ENCODE data around the gene OR2V1. TPM values are rescaled to one million over a fixed set of nuclear protein-coding genes. Genes with fewer than 3 reads are reported as not detected.

The OR2V1 gene
- total RNA-seq, 1 experiment from 2014 or later: not detected

DNA sequence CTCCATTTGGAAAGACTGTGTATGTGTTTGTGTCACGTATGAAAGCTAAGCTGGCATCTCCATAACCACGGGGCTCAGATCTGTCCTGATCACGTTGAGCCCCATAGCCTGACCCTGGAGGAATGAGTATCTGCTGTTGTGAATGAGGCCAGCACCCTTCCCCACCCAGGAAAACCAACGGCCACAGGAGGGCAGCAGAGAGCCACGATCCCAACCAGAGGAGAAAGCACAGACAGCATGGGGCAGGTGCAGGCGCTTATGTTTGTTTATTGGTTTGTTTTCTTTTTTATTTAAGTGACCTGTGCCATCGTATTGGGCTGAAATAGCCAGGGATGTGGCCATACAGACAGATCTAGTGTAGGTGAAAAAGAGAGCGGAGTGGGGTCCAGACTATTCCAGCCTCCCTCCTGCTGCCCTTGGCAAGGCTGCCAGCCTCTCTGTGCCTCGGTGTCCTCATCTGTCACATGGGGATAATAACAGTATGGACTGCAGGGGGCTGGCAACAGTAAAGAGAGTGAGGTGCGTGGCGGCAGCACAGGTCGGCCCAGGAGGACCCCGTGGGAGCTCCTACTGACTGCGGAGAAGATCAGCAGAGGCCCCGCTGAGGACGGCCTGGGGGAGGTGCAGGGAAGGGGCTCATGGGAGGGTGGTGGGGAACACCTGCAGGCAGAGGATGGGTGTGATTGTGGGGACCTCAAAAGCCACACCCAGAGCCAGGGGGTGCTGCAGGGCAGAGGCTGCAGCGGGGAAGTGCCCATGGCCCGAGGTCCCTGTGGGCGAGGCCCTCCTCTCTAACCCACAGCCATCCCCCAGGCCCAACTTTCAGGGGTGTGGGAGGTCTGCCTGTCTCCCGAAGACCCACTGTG, 28.6 kb upstream of the OR2V1 start (continued):
- TF ChIP-seq, protein P1, sequence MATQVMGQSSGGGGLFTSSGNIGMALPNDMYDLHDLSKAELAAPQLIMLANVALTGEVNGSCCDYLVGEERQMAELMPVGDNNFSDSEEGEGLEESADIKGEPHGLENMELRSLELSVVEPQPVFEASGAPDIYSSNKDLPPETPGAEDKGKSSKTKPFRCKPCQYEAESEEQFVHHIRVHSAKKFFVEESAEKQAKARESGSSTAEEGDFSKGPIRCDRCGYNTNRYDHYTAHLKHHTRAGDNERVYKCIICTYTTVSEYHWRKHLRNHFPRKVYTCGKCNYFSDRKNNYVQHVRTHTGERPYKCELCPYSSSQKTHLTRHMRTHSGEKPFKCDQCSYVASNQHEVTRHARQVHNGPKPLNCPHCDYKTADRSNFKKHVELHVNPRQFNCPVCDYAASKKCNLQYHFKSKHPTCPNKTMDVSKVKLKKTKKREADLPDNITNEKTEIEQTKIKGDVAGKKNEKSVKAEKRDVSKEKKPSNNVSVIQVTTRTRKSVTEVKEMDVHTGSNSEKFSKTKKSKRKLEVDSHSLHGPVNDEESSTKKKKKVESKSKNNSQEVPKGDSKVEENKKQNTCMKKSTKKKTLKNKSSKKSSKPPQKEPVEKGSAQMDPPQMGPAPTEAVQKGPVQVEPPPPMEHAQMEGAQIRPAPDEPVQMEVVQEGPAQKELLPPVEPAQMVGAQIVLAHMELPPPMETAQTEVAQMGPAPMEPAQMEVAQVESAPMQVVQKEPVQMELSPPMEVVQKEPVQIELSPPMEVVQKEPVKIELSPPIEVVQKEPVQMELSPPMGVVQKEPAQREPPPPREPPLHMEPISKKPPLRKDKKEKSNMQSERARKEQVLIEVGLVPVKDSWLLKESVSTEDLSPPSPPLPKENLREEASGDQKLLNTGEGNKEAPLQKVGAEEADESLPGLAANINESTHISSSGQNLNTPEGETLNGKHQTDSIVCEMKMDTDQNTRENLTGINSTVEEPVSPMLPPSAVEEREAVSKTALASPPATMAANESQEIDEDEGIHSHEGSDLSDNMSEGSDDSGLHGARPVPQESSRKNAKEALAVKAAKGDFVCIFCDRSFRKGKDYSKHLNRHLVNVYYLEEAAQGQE (IDR thresholded peaks at IDR 0.05; ENCODE audit: low read depth): no peak

DNA sequence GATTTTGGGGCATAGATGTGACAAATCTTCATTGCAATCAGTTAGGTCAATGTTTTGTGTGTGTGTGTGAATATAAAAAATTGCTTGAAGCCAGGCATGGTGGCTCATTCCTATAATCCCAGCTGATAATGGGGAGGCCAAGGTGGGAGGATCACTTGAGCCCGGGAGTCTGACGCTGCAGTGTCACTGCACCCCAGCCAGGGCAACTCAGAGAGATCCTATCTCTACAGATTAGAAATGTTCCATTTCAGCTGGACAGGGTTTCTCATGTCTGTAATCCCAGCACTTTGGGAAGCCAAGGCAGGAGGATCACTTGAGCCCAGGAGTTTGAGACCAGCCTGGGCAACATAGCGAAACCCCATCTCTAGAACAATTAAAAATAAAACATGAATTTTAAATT, 27.9 kb upstream of the OR2V1 start:
- no peaks in the 10 kb centered on the region for H3K9me2 ChIP-seq (ENCODE audit: insufficient read depth)
- ChIA-PET CTCF (interaction anchor here (0.7 to 1.1 kb wide), 2 partner anchors 115 to 297 kb away, joined by 3 read pairs; no protein-coding TSS in a partner anchor), POLR2A (no interaction called here), RAD21 (ENCODE audit: low non-redundant PET in 1 of 2, low total read pairs in 2 of 2, uncharacterized antibody in 2 of 2, unreplicated experiment in 2 of 2) (no interaction called here)
- peak overlapping the region; percentile 49 for H2AFZ ChIP-seq (ENCODE audit: low read depth, low read length, poor library complexity, severe bottlenecking)
- DNase-seq (ENCODE audit: low read depth, low spot score): no peak
- peak overlapping the region; percentile 17; the same call in 1 of the 2 replicates for H3K4me2 ChIP-seq (ENCODE audit: low read length)
- no peak overlapping the region for H3K27ac ChIP-seq (ENCODE audit: low read depth, low read length)
- no peaks in the 10 kb centered on the region for H3K27me3 ChIP-seq (ENCODE audit: insufficient read depth, low read length)
- no peaks in the 10 kb centered on the region for H3K9me3 ChIP-seq (ENCODE audit: control insufficient read depth in 1 of 2, insufficient read depth in 1 of 2, low read depth in 1 of 2, low read length in 2 of 2)
- ATAC-seq: peak; percentile 18
- no peaks in the 10 kb centered on the region for H3K79me2 ChIP-seq (ENCODE audit: insufficient read depth, low read length)
- BruUV-seq (replicated peaks): no TSS peak
- H3K4me3 ChIP-seq (replicated peaks in 1 of 2; ENCODE audit: low read depth in 1 of 2, low read length in 2 of 2): no peak overlapping the region
- H3K9ac ChIP-seq (ENCODE audit: low read length): no peak overlapping the region
- peaks cover 12 to 34% of the 10 kb centered on the region in 2 experiments for H3K4me1 ChIP-seq (ENCODE audit: control insufficient read depth in 1 of 2, insufficient read depth in 2 of 2, low read length in 2 of 2)
- H3K36me3 ChIP-seq (ENCODE audit: control insufficient read depth in 1 of 2, insufficient read depth in 2 of 2, low read length in 2 of 2): no peaks in the 10 kb centered on the region
- H4K20me1 ChIP-seq (ENCODE audit: insufficient read depth): no peaks in the 10 kb centered on the region
- intact Hi-C loops (cut with micrococcal nuclease): loop anchor here (1.0 to 10.0 kb wide), 3 partner anchors 114 to 375 kb away; partner anchors contain the start of gene BTNL9
- TF ChIP-seq ZFX (IDR thresholded peaks at IDR 0.05) (no peak), EZH2phosphoT487 (IDR thresholded peaks at IDR 0.05; ENCODE audit: borderline replicate concordance) (no peak), JUND (IDR thresholded peaks at IDR 0.05) (no peak), POLR2A (IDR thresholded peaks at IDR 0.05; ENCODE audit: borderline replicate concordance, extremely low read depth, insufficient read depth, insufficient read length) (no peak), TCF7L2 (IDR thresholded peaks at IDR 0.05; ENCODE audit: borderline replicate concordance, extremely low read depth, insufficient read depth, insufficient read length) (no peak), ATF3 (IDR thresholded peaks at IDR 0.05) (no peak), FOSL1 (IDR thresholded peaks at IDR 0.05; ENCODE audit: low read depth) (no peak), SIN3A (IDR thresholded peaks at IDR 0.05; ENCODE audit: low read depth) (no peak), EGR1 (IDR thresholded peaks at IDR 0.05; ENCODE audit: low read depth) (no peak), EZH2 (IDR thresholded peaks at IDR 0.05) (no peak), CEBPB (IDR thresholded peaks at IDR 0.05; ENCODE audit: low read depth) (no peak)
- TF ChIP-seq, protein P1 (IDR thresholded peaks at IDR 0.05; ENCODE audit: low read depth): no peak
- TF ChIP-seq, protein P2, sequence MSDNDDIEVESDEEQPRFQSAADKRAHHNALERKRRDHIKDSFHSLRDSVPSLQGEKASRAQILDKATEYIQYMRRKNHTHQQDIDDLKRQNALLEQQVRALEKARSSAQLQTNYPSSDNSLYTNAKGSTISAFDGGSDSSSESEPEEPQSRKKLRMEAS (IDR thresholded peaks at IDR 0.05): no peak
- TF ChIP-seq, protein P3, sequence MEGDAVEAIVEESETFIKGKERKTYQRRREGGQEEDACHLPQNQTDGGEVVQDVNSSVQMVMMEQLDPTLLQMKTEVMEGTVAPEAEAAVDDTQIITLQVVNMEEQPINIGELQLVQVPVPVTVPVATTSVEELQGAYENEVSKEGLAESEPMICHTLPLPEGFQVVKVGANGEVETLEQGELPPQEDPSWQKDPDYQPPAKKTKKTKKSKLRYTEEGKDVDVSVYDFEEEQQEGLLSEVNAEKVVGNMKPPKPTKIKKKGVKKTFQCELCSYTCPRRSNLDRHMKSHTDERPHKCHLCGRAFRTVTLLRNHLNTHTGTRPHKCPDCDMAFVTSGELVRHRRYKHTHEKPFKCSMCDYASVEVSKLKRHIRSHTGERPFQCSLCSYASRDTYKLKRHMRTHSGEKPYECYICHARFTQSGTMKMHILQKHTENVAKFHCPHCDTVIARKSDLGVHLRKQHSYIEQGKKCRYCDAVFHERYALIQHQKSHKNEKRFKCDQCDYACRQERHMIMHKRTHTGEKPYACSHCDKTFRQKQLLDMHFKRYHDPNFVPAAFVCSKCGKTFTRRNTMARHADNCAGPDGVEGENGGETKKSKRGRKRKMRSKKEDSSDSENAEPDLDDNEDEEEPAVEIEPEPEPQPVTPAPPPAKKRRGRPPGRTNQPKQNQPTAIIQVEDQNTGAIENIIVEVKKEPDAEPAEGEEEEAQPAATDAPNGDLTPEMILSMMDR (IDR thresholded peaks at IDR 0.05 in 2 of 3, conservative IDR thresholded peaks at IDR 0.05 in 1 of 3; ENCODE audit: borderline replicate concordance in 1 of 3, insufficient read depth in 1 of 3, low read depth in 2 of 3, low read length in 2 of 3): no peak
